ENCODE measurements around the gene ABCC3. TPM values are rescaled to one million over a fixed set of nuclear protein-coding genes. Genes with fewer than 3 reads are reported as not detected.

The ABCC3 gene
- polyA plus RNA-seq, 4 donors = 0.63 to 12.2 (median 7.8) TPM

DNA sequence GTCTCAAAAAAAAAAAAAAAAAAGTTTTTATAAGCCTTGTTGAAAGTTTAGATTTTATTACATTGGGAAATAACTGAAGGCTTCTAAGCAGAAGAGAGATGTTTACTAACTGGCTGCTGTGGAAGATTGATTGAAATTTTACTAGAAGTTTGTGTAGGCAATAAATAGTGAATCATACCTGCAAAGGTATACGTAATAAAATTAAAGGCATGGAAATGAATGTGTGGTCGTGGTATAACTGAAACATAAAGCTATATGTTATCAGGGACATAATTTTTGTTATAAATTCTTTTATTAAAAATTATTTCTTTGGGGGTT, 93.4 kb downstream of the ABCC3 start:
- DNase-seq (ENCODE audit: low read depth in 4 of 4, low spot score in 3 of 4) = no peak

DNA sequence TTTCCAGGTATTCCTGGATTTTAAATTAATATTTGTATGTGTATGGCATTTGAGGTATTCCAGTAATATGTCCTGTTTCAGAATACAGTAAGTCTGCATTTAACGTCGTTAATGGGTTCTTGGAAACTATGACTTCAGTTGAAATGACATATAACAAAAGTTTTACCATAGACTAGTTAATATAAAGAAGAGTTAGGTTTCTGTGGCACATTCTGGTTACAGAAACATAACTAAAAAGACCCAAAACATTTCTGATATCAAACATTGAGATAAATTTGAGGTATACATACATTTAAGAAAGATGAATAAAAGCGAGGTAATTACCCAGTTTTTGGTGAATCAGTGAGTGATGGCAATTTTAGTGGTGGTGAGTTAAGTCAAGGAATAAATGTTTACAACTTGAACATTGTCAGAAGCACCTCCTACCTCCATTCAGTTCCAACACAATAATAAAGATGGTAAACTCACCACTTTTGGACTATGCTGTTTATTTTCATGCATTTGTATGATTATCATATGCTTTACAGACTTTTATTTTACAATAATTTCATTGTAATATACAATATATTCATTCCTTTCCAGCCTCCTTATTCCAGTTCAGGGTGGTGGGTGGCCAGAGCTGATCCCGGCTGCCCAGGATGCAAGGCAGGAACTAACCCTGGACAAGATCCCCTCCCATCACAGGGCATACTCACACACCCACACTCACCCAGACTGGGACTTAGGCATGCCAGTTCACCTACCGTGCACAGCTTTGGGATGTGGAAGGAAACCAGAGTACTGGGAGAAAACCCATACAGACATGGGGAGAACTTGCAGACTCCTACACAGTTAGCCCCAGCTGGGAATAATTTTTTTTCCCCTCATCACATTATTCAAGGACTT, 94.4 kb downstream of the ABCC3 start:
- DNase-seq (ENCODE audit: low read depth in 4 of 4, low spot score in 3 of 4) = no peak

DNA sequence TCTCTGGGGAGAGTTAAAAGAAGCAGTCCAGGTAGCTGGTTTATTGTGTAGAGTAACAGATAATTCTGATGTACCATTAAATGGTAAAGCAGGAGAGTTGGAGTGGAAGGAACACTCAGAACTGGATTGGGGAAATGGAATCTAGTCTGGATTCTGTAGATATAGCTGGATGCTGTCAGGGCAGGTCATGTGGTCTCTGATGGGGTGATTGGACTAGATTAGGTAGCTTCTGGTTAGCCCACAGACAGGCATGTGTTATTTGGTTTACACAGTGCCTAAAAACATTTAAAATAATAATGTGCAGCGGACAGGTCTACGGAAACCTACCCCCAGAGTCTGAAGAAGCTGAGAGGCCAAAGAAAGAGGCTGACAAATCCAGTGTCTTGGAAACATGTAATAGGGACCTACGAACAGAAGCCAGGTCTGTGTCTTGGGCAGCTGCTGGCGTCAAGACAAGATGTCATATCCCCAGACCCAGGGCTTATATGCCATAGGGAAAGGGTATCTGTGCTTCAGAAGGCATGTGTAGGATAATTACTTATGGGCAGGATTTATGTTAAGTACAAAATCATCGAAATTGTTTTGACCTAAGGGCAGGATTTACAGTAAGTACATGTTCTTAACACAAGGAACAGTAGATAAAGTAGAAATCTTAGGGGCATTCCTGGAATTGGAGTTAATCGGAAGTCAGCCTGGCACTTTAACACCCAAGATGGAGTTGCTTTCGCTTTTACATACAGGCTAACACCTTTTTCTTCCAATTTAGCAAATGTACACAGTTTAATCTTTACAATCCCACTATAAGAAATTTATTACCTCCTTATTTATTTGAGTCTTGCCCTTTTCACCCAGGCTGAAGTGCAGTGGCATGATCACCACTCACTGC, 97.1 kb downstream of the ABCC3 start:
- DNase-seq (ENCODE audit: low read depth in 4 of 4, low spot score in 3 of 4) = no peak

DNA sequence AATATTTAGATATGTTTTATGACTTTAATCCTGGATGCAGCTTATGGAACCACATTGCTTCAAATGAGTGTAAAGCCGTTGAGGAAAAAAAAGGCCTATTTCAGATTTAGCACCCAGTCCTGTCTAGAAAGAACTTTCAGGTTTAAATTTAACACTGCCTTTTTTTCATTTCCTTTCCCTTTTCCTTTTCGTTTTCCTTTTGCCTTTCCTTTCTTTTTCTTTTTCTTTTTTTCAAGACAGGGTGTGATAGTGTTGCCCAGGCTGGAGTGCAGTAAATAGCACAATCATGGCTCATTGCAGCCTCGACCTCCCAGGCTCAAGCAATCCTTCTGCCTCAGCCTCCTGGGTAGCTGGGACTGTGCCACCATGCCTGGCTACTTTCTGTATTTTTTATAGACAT, 100.6 kb downstream of the ABCC3 start:
- no peak for DNase-seq (ENCODE audit: low read depth in 4 of 4, low spot score in 3 of 4)

DNA sequence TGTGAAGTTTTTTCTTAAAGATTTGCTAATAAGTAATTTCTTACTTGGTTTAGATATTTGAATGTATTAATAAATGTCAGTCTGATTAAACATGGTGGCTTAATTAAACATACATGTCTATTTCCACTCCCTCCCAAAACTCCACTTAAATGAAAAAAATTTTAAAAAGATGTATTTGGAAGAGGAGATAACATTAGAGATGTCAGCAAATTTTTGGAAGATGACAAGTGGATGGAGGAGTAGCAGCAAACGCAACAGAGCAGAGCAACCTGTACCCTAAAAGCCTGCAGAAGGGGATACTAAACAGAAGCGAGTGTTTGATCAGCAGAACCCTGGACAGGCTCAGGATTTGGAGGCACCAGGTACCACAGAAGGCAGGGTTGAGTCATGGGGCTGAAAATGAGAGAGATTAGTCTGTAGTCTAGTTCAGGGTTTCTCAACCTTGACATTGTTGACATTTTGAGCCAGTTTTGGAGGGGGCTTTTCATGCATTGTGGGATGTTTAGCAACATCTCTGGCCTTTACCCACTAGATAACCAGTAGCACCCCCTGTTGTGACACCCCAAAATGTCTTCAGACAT, 102.5 kb downstream of the ABCC3 start:
- no peak for DNase-seq (ENCODE audit: low read depth in 4 of 4, low spot score in 3 of 4)

DNA sequence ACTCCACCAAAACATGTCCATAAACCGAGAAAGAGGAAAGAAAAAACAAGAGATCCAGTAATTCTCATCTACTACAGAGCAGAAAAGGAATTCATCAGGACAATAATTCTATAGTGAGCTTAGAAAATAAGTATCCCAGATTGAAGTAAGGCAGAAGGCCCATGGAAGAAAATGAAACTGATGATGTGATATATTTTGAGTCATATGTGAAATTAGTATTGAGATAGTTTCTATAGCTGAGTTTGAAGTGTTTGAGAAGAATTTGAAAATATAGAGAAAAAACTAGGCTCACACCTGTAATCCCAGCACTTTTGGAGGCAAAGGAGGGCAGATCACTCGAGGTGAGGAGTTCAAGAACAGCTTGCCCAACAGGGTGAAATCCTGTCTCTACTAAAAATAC, 104.4 kb downstream of the ABCC3 start:
- DNase-seq (ENCODE audit: low read depth in 4 of 4, low spot score in 3 of 4) = no peak

Other genes with a start within 250 kb of the ABCC3 start
- gene LRRC59, start 237.4 kb upstream of the ABCC3 start, polyA plus RNA-seq (ENCODE audit: insufficient read length in 4 of 4) = 10 to 100 TPM; 56.8 to 66.3 (median 64.4) TPM
- gene ACSF2, start 208.7 kb upstream of the ABCC3 start, polyA plus RNA-seq (ENCODE audit: insufficient read length in 4 of 4) = 100 to 1,000 TPM in 1 of 4 donors, 10 to 100 TPM in 3; 37.0 to 108 (median 78.9) TPM
- 1 to 10 TPM in 3 of 4 donors, under 1 TPM in 1; 0.66 to 3.2 (median 2.8) TPM for gene CHAD, start 166.0 kb upstream of the ABCC3 start, polyA plus RNA-seq (ENCODE audit: insufficient read length in 4 of 4)
- 10 to 100 TPM; 31.2 to 64.1 (median 47.1) TPM for gene RSAD1, start 156.0 kb upstream of the ABCC3 start, polyA plus RNA-seq (ENCODE audit: insufficient read length in 4 of 4)
- 1 to 10 TPM; 1.4 to 3.4 (median 2.4) TPM for gene MYCBPAP, start 126.4 kb upstream of the ABCC3 start, polyA plus RNA-seq (ENCODE audit: insufficient read length in 4 of 4)
- gene EPN3, start 102.1 kb upstream of the ABCC3 start, polyA plus RNA-seq (ENCODE audit: insufficient read length in 4 of 4) = 10 to 100 TPM in 2 of 4 donors, 1 to 10 TPM in 2; 1.6 to 16.0 (median 10.0) TPM
- gene SPATA20, start 87.7 kb upstream of the ABCC3 start, polyA plus RNA-seq (ENCODE audit: insufficient read length in 4 of 4) = 10 to 100 TPM; 29.4 to 70.4 (median 50.9) TPM
- gene CACNA1G, start 74.2 kb upstream of the ABCC3 start, polyA plus RNA-seq (ENCODE audit: insufficient read length in 4 of 4) = 10 to 100 TPM in 1 of 4 donors, 1 to 10 TPM in 3; 6.3 to 13.8 (median 7.4) TPM
- 10 to 100 TPM; 46.3 to 48.6 (median 47.2) TPM for gene ANKRD40, start 73.0 kb downstream of the ABCC3 start, polyA plus RNA-seq (ENCODE audit: insufficient read length in 4 of 4)
- 100 to 1,000 TPM; 490 to 744 (median 572) TPM for gene LUC7L3, start 84.7 kb downstream of the ABCC3 start, polyA plus RNA-seq (ENCODE audit: insufficient read length in 4 of 4)
- under 1 TPM in 3 of 4 donors, not detected in 1; 0.17 to 0.60 (median 0.35) TPM for gene ANKRD40CL, start 132.6 kb downstream of the ABCC3 start, polyA plus RNA-seq (ENCODE audit: insufficient read length in 4 of 4)
- gene WFIKKN2, start 200.7 kb downstream of the ABCC3 start, polyA plus RNA-seq (ENCODE audit: insufficient read length in 4 of 4) = 10 to 100 TPM in 1 of 4 donors, 1 to 10 TPM in 3; 1.3 to 12.5 (median 1.4) TPM
- gene TOB1, start 231.5 kb downstream of the ABCC3 start, polyA plus RNA-seq (ENCODE audit: insufficient read length in 4 of 4) = 10 to 100 TPM; 45.2 to 70.8 (median 47.9) TPM